Glomerular visceral epithelial cell (primary cell): ENCODE measurements around the gene TMEM243.
"Not testable (repeated sequence)": the region's sequence is repeated elsewhere in the genome, so short reads cannot be mapped to it uniquely, and the experiment has no call there.

Experiments used
- DNase-seq: peaks from one replicate; pipeline ENCODE4 v3.0.0-alpha.2; 2016; ENCODE audit errors: extremely low spot score

TMEM243 gene

DNA sequence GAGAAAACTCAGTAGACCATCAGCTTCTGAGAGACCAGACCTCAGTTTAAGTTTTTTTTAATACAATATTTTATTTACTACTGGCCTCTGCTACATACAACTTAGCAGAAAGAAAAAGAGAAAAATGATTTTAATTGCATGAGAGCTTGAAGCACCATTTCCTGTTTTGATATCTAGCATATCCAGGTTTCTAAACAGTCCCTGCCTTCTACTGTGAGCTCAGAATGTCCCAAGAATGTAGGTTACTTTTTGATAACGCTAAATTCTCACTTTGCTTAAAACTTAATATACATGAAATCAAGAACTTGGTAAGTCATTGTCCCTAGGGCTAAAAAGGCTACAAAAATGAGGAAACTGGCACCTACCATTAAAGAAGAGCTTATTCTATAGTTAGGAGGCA, 7.0 kb downstream of the TMEM243 start:
- no peak for DNase-seq

DNA sequence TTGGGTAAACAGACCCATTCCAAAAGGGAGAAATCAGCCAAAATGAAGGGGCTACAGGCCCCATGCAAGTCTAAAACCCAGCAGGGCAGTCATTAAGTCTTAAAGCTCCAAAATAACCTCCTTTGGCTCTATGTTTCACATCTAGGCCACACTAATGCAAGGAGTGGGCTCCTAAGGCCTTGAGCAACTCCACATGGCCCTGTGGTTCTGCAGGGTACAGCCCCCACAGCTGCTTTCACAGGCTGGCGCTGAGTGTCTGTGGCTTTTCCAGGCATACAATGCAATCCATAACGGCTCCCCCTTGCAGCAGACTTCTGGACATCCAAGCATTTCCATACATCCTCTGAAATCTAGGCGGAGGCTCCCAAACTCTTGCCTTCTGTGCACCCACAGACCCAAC, 9.0 kb downstream of the TMEM243 start:
- no peak for DNase-seq

DNA sequence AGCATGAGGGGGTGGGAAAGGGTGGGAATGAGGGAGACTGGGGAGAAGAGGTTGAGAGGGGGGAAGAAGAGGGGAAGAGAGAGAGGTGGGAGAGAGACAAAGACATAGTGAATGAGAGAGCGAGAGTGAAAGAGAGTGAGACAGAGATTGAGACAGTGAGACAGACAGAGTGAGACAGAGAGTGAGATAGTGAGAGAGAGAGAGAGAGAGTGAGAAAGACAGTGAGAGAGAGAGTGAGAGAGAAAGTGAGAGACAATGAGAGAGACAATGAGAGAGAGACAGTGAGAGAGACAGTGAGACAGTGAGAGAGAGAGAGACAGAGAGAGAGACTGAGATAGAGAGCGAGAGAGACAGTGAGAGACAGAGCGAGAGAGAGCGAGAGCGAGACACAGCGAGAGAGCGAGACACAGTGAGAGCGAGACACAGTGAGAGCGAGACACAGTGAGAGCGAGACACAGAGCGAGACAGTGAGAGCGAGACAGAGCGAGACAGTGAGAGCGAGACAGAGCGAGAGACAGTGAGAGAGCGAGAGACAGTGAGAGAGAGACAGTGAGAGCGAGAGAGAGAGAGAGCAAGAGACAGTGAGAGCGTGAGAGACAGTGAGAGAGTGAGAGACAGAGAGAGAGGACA, 10.1 kb downstream of the TMEM243 start:
- no peak for DNase-seq

DNA sequence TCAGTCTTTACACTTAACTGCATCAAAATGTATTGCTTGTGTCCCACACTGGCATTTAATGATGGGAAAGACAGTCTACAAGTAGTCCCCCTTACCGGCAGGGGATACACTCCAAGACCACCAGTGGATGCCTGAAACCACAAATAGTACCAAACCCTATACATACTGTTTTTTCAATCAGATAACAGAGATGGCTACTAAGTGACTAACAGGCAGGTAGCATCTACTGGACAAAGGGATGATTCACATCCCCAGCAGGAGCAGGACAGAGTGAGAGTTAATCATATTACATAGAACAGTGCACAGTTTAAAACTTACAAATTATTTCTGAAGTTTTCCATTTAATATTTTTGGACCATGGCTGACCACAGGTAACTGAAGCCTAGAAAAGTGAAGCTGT, 13.2 kb downstream of the TMEM243 start:
- DNase-seq = no peak

DNA sequence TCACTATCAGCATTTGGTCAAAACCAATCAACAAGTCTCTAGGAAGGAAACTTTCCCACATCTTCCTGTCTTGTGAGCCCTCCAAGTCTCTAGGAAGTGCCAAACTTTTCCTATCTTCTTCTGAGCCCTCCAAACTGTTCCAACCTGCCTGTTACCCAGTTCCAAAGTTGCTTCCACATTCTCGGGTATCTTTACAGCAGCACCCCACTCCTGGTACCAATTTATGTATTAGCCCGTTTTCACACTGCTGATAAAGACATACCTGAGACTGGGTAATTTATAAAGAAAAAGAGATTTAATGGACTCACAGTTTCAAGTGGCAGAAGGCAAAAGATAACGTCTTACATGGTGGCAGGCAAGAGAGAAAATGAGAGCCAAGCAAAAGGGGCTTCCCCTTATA, 13.8 kb downstream of the TMEM243 start:
- not testable (repeated sequence) for DNase-seq

DNA sequence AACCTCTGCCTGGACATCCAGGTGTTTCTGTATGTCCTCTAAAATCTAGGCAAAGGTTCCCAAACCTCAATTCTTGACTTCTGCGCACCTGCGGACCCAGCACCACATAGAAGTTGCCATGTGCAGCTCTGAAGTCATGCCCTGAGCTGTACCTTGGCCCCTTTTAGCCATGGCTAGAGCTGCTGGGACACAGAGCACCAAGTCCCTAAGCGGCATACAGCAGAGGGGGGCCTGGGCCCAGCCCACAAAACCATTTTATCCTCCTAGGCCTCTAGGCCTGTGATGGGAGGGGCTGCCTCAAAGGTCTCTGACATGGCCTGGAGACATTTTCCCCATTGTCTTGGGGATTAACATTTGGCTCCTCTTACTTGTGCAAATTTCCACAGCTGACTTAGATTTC, 14.6 kb downstream of the TMEM243 start:
- no peak for DNase-seq

DNA sequence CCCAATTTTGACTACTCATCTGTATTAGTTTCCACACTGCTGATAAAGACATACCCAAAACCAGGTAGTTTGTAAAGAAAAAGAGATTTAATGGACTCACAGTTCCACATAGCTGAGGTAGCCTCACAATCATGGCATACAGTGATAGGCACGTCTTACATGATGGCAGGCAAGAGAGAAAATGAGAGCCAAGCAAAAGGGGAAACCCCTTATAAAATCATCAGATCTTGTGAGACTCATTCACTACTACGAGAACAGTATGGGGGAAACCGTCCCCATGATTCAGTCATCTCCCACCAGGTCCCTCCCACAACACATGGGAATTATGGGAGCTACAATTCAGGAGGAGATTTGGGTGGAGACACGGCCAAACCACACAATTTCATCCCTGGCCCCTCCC, 15.6 kb downstream of the TMEM243 start:
- not testable (repeated sequence) for DNase-seq

DNA sequence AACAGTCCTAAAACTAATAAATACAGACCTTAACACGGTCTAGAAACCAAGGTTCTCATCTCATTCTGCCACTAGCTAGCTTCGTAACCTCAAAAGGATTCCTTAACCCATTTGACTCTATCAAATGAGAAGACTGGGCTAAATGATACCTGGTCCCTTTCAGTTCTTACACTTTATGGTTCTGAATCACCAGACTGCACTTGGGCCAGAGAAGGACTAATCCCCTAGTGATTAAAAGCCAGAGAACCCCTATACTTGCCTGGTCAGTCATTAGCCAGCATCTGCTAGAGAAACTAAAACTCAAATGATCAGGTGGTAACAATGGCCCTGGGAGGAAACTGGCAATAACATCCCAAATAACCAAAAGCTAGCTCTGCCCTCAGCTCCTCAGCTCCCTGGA, 16.8 kb downstream of the TMEM243 start:
- DNase-seq = no peak

DNA sequence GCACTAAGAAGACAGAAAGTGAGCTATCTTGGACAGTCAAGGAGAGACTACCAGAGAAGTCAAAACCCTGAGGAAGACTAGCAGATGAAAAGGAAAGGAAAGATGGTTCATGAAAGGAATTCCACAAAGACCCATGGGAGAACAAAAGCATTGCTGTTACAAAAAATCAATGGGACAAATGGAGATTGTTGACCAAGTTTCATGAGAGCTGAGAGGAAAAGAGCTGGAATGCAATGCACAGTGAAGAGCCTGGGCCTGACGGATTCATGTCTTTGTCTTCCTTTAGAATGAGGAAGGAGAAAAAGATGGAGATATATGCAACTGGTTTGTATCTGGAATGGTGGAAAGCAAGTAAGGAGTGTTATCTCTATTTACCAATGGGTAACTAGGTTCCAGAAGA, 17.3 kb downstream of the TMEM243 start:
- no peak for DNase-seq

DNA sequence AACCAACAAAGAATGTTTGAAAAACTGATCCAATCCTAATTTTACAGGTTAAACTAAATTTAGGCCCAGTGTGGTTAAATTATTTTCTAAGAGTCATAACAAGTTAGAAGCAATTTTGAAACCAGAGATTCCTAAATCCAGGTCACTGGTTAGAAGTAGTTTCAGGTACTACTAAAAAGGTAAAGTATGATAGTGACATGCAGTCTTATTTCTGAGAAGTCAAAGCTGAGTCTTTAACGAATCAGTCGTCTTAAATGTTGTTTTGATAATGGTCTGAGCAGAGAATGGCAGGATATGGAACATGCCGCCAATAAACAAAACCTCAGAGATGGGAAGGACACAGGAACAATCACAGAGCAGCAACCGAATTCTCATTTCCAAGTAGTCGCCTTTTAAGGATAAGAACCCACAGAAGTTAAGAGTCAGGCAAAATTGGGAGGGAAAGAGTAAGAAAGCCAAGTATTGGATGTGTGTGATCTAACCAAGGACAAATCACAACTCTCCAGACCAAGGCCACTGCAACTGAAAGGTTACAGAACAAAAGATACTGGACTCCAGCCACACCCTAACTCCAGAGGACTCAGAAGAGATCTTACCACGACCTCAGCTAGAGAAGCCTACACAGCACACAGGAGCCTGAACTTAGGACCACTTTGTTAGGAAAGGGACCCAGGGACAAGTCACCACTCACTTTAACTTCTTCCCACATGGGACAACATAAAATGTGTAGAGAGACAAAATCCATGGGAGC, 19.7 kb downstream of the TMEM243 start:
- no peak for DNase-seq

DNA sequence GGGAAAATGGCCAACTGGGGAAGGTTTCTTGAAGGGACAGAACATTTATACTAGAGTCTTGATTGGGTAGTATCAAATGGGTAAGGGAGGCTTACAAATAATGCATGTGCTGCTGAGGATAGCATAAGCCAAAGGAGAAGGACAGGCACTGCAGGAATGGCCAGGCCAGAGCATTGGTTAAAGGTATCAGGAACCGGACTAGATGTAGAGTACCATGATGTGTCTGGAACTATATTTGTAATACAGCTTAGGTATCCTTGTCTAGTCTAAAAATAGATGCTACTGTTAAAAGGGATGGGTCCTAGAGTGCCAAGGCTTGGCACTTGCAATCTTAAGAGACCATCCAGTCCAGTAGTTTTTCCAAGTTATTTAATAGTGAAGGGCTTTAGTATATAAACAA, 20.3 kb downstream of the TMEM243 start:
- DNase-seq = no peak

DNA sequence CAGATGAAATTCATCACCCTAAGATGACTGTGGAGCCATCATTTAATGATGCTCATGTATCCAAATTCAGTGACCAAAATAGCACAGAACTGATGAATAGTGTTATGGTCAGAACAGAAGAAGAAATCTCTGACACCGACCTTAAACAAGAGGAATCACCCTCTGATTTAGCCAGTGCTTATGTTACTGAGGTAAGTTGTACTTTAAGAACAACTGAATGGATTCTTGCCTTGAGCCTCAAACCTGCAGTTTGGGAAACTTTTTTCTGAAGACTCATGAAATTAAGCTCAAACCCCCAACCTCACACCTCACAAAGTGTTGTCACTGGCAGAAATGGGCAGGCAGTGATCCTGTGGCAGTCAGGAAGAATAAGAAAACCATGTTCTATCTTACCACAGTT, 25.6 kb downstream of the TMEM243 start:
- DNase-seq = no peak

DNA sequence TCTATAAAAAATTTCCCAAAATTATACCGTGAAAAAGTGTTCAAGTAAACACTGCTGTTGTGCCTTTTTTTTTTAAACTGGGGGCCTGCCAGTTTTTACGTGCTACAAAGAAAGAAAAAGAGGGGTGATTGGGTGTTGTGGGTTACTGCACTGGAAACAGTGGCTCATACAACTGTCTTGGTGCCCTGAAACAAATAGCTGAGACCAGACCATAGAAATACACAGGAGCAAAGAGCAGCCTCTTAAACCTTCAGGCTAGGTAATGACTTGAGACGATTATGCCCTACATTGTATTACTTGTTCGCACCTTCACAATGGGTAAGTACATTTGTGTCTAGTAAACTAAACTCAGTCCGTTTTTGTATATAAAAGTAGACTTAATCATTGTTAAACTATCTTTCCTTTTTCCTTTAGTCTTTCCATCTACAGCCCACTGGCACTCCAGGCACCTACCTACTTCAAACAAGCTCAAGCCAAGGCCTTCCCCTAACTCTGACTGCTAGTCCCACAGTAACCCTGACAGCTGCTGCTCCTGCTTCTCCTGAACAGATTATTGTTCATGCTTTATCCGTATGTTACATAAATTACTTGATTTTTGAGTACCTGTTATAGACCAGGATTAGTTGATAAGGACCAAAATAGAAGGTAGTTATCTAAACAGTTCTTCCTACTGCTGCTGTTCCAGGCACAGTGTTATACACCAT, 26.6 kb downstream of the TMEM243 start:
- DNase-seq = no peak

DNA sequence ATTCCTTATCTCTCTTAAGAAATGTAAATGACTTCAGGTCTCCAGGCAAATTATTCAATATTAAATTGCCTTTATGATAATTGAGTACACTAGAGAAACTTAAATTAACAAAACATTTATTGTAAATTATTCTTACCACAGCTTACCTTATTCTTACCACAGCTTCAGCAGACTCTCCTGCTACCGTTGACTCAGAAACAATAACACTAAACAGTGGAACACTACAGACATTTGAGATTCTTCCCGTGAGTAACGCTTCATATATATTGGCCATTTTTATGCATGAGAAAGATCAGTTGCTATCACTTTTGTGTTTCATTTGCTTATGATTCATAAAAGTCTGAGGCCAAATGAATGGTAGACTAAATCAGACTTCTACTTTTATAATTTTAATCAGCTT, 28.7 kb downstream of the TMEM243 start:
- DNase-seq = no peak

DNA sequence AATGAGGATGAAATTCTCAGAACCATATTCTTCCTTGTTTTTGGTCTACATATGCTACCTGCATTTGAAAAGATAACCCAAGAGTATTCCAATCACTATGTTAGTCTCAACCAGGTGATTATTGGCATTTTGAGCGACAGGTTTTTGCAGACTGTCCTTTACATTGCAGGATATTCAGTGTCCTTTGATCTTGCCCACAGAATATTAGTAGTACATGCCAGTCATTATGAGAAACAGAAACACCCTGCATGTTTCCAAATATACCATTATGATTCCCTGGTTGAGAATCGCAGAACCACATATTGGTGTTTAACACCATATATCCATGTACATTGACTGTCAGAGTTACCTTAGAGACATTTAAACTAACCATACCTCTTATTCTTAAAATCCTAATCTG, 30.6 kb downstream of the TMEM243 start:
- no peak for DNase-seq

DNA sequence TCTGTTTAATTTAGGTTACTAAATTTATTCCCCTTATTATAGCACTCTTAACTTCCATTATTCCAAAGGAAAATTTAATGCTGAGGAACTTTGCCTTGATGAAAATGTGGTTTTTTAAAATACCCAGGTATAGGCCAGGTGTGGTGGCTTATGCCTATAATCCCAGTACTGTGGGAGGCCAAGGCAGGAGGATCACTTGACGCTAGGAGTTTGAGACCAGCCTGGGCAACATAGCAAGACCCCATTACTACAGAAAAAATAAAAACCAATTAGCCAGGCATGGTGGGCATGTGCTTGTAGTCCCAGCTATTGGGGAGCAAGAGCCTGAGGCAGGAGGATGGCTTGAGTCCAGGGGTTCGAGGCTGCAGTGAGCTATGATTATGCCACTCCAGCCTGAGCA, 32.4 kb downstream of the TMEM243 start:
- no peak for DNase-seq

DNA sequence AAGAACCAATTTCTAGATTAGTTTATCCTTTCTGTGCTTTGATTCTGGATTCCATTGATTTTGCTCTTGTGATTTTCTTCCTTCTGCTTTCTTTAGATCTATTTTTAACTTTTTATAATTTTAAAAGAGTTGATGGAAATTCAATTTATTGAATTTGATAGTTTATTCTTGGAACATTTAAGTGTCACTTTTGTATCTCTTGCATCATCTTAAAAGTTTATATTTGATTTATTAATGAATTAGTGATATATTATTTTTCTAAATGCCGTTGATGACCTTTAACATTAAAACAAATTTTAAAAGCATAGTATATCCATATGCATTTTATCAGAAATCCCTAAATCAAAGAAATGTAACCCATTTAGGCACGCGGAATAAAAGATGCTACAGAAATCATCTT, 40.4 kb downstream of the TMEM243 start:
- DNase-seq = no peak

DNA sequence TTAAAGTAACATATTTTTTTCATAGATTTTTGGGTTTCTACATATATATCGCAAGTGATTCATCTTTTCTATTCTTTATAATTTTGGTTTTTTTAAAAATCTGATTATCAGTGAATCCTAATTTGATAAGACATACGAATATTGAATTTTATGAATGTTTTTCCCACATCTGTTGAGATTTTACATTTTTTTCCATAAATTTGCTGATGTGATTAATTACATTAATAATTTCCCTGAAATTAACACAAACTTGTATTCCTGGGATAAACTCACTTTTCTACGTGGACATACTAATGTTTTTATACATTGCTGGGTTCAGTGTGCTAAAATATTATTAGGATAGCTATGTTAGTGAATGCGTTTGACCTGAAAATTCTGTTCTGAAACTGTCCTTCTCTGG, 41.2 kb downstream of the TMEM243 start:
- DNase-seq = no peak

DNA sequence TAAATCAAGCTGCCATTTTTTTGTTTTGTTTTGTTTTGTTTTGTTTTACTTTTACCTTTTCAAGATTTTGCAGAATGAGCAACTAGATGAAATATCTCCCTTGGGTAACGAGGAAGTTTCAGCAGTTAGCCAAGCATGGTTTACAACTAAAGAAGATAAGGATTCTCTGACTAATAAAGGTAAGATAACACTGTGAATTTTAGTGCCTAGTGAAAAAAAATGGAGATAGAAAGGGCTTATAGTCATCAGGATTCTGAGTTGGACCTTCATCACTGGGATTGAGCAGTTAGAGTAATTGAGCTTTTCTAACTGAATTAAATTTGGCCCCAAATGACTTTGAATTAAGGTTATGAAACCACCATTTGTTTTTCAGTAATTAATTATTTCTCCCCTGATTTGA, 46.1 kb downstream of the TMEM243 start:
- no peak for DNase-seq

DNA sequence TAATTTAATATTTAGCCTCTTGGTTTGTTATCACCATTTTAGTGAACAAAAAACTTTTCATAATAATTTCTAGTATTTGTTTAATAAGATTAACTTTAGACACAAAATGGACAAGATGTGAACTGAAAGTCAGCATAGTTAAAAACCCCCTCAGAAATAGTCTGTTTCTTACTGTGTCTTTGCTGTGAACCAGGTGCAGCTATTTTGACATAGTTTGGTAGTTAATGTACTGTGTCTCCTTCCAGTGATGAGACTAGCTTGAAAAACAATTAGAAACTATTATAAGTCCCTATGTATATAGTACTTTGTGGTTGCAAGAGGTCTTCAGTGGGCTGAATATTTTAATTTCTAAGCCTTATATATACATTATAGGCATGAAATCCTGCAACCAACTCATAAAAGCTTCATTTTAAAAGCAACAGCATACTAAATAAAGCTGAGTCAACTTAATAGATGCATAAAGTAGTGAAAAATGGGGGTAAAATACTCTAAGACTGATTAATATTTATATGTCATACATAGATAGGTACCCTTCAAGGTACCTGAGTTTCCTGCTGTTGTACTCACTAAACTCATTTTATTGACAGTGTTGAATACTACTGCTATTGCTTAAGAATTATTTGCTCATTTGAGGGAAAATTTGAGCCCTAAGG, 48.1 kb downstream of the TMEM243 start:
- no peak for DNase-seq

DNA sequence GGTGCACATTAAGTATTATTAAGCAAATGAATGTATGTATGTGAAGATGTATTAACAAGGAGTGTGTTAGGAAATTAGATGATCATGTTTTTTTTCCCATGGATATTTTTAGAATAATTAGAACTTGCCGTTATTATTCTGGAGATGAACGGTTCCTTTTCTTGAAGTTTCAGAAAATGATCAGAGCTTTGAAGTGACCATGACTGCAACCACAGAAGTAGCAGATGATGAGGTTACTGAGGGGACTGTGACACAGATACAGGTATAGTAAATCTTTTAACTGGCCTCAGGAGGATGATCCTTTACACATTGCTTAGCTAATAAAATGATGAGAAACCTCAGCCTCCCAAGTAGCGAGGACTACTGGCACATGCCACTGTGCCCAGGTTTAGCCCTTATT, 48.7 kb downstream of the TMEM243 start:
- no peak for DNase-seq

DNA sequence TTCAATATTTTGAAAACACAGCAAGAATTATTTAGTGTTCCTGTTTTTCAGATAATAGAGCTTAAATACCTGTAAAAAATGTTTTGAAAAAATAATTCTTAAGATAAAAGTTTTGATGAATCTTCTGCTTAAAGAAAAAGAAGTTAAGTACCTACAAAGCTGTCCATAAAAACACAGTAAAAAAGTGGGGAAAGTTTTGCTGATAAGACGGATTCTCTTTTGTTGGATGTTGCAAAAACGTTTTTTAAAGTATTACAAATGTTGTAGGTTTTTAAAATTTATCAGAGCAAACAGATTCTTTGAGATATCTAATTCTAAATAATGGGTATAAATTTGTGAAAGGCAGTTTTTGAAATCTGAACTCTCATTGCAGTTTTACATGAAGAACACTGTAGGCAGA, 55.1 kb downstream of the TMEM243 start:
- no peak for DNase-seq

DNA sequence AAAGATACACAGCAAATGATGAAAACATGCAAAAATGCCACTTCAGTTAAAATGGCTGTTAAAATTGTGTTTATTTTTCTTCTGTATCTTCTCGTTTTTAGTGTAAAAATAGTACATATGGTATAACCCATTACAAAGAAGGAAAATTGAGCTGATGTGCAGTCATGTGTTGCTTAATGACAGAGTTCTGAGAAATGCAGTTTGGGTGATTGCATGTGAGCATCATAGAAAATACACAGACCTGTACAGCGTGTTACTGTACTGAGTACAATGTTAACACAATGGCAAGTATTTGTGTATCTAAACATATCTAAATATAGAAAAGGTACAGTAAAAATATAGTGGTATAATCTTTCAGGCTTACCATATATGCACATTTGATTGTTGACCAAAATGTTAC, 60.0 kb downstream of the TMEM243 start:
- DNase-seq = no peak
